B cell (primary cell): ENCODE results near the gene PRIMPOL. TPM values are rescaled to one million over a fixed set of nuclear protein-coding genes. Genes with fewer than 3 reads are reported as not detected.

ENCODE experiments used
- ATAC-seq: fragments of 200-7000 bp; cut with Tn5 transposase; one replicate; pipeline ENCODE4 v1.10.0; 2021; ENCODE audit warnings: low read depth, mild to moderate bottlenecking, moderate number of reproducible peaks, moderate library complexity
- CTCF ChIA-PET: fragments of 350-600 bp; sonication (Branson Sonifier 250); formaldehyde crosslinking; loops from one replicate; lab custom pipeline; 2021; ENCODE audit warnings: antibody characterized with exemption, inconsistent platforms; lab: Charles Lee
- POLR2A ChIA-PET: fragments of 350-600 bp; sonication (Branson Sonifier 250); formaldehyde crosslinking; loops from one replicate; lab custom pipeline; 2021; ENCODE audit warnings: antibody characterized with exemption; lab: Charles Lee
- DNase-seq: peaks from one replicate; pipeline ENCODE4 v3.0.0; 2013
- H2AFZ ChIP-seq: 2 replicates; pipeline ENCODE4 v1.6.1; 2012; ENCODE audit warnings: mild to moderate bottlenecking, low read depth, low read length; ENCODE audit not compliant: insufficient read depth, poor library complexity, severe bottlenecking
- H3K27ac ChIP-seq, 2 donors: 1 replicate in 1 of 2; 2 replicates in 1 of 2; pipeline ENCODE4 v1.5.1; 2012 to 2013; ENCODE audit warnings: low read length in 2 of 2, mild to moderate bottlenecking in 2 of 2, moderate library complexity in 1 of 2
- H3K27me3 ChIP-seq, 4 experiments: fragments of 200-600 bp in 1 of 4; sonication (generic) in 1 of 4; replicated peaks in 1 of 4; 1 replicate in 2 of 4; 2 replicates in 2 of 4; pipeline versions ENCODE4 v1.6.1 to v1.7.0; 2013 to 2016; ENCODE audit warnings: low read length in 3 of 4, mild to moderate bottlenecking in 2 of 4, mixed read lengths in 1 of 4, moderate library complexity in 1 of 4; ENCODE audit not compliant: insufficient read depth in 4 of 4, control insufficient read depth in 3 of 4; ENCODE audit errors: control extremely low read depth in 1 of 4
- H3K36me3 ChIP-seq, 2 experiments: replicated peaks in 1 of 2; 1 replicate in 1 of 2; 2 replicates in 1 of 2; pipeline versions ENCODE4 v1.6.1 to v1.7.1; 2013; ENCODE audit warnings: low read length in 1 of 2; ENCODE audit not compliant: insufficient read depth in 2 of 2, control insufficient read depth in 1 of 2; ENCODE audit errors: control extremely low read depth in 1 of 2, extremely low read depth in 1 of 2
- H3K4me1 ChIP-seq, 2 donors: fragments of 200-600 bp in 1 of 2; sonication (generic) in 1 of 2; 1 replicate in 1 of 2; 2 replicates in 1 of 2; pipeline versions ENCODE4 v1.5.1 to v1.6.1; 2013 to 2017; ENCODE audit warnings: low read length in 2 of 2; ENCODE audit not compliant: control insufficient read depth in 2 of 2, insufficient read depth in 2 of 2
- H3K4me2 ChIP-seq: replicated peaks from 2 replicates; pipeline ENCODE3; 2012; ENCODE audit warnings: mild to moderate bottlenecking, low read depth, low read length; ENCODE audit not compliant: poor library complexity, severe bottlenecking
- H3K4me3 ChIP-seq, 5 experiments: fragments of 200-600 bp in 1 of 5; sonication (generic) in 1 of 5; 1 replicate in 3 of 5; 2 replicates in 2 of 5; pipeline versions ENCODE4 v1.5.1 to v1.7.0; 2011 to 2016; ENCODE audit warnings: low read length in 4 of 5, mild to moderate bottlenecking in 4 of 5, low read depth in 2 of 5, control low read depth in 1 of 5, moderate library complexity in 1 of 5; ENCODE audit not compliant: insufficient read depth in 1 of 5; ENCODE audit errors: control extremely low read depth in 1 of 5, extremely low read depth in 1 of 5
- H3K79me2 ChIP-seq: fragments of 200-600 bp; sonication (generic); one replicate; pipeline ENCODE4 v1.6.0; 2016; ENCODE audit warnings: low read length; ENCODE audit not compliant: control insufficient read depth, insufficient read depth
- H3K9ac ChIP-seq: fragments of 200-600 bp; sonication (generic); 2 replicates; pipeline ENCODE4 v1.6.1; 2017; ENCODE audit warnings: mild to moderate bottlenecking, low read length, moderate library complexity
- H3K9me3 ChIP-seq, 3 donors: one replicate each; pipeline versions ENCODE4 v1.6.1 to v1.7.1; 2013; ENCODE audit warnings: low read length in 2 of 3; ENCODE audit not compliant: control insufficient read depth in 2 of 3, insufficient read depth in 1 of 3; ENCODE audit errors: control extremely low read depth in 1 of 3
- H4K20me1 ChIP-seq: 2 replicates; pipeline ENCODE4 v1.6.0; 2012; ENCODE audit warnings: mild to moderate bottlenecking, low read length; ENCODE audit not compliant: insufficient read depth, control insufficient read depth, poor library complexity, severe bottlenecking
- H3K27ac Mint-ChIP-seq: one replicate; pipeline ENCODE4 v1.8.0; 2021; ENCODE audit warnings: mixed read lengths
- H3K27me3 Mint-ChIP-seq: one replicate; pipeline ENCODE4 v1.8.0; 2021; ENCODE audit warnings: mixed read lengths
- H3K4me1 Mint-ChIP-seq: one replicate; pipeline ENCODE4 v1.8.0; 2021; ENCODE audit warnings: mixed read lengths
- H3K4me3 Mint-ChIP-seq: one replicate; pipeline ENCODE4 v1.8.0; 2021; ENCODE audit warnings: mixed read lengths
- H3K9me3 Mint-ChIP-seq: one replicate; pipeline ENCODE4 v1.8.0; 2022; ENCODE audit warnings: mixed read lengths; ENCODE audit not compliant: insufficient read depth
- EZH2 ChIP-seq: IDR thresholded peaks from 2 replicates; pipeline ENCODE4 v1.6.1; 2012; ENCODE audit warnings: borderline replicate concordance, low read depth, mild to moderate bottlenecking, moderate library complexity, low read length; ENCODE audit not compliant: insufficient read depth, poor library complexity, severe bottlenecking
- WGBS: methylation state at CpG from one replicate; pipeline ENCODE4 v1.1.5; 2013; ENCODE audit warnings: missing lambda C conversion rate; ENCODE audit not compliant: insufficient coverage; 5-methylcytosine and 5-hydroxymethylcytosine counted together
- intact Hi-C: fragments of 100-400 bp; cut with micrococcal nuclease; formaldehyde crosslinking; loops from one replicate; pipeline ENCODE4 v1.10.0; 2022
- polyA plus RNA-seq: library from polyadenylated mRNA; depleted of rRNA; stranded (reverse); fragments of >200 nt; gene quantifications from 2 replicates; pipeline ENCODE4 v1.2.3, GENCODE V29; 2012
- total RNA-seq, 2 donors: library from RNA; stranded (reverse); fragments of 120-200 nt in 1 of 2; gene quantifications; 1 replicate in 1 of 2; 2 replicates in 1 of 2; pipeline versions ENCODE4 v1.2.3 to v1.2.4, GENCODE V29; 2013 to 2022
- TF ChIP-seq, protein P1 (sequence below): fragments of 200-600 bp; IDR thresholded peaks from one replicate; pipeline ENCODE4 v1.8.0; 2022; ENCODE audit warnings: antibody characterized with exemption, mild to moderate bottlenecking

PRIMPOL gene
- total and polyA plus RNA-seq, 2 donors (not counting 1 experiment from before 2014, with no cell fraction given): 15.4 to 16.3 TPM

DNA sequence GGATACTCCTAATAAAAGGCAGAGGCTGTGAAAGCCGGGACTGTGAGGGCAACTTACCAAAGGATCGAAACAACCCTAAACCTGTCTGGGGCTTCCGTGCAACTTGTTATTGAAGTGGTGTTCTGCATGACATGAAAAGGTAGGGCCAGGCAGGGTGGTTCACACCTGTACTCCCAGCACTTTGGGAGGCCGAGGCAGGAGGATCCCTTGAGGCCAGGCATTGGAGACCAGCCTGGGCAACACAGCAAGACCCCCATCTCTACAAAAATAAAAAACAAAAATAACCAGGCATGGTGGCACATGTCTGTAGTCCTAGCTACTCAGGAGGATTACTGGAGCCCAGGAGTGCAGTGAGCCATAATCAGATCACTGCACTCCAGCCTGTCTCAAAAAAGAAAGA is 12.6 kb upstream of the PRIMPOL start:
- POLR2A ChIA-PET: no interaction called here

DNA sequence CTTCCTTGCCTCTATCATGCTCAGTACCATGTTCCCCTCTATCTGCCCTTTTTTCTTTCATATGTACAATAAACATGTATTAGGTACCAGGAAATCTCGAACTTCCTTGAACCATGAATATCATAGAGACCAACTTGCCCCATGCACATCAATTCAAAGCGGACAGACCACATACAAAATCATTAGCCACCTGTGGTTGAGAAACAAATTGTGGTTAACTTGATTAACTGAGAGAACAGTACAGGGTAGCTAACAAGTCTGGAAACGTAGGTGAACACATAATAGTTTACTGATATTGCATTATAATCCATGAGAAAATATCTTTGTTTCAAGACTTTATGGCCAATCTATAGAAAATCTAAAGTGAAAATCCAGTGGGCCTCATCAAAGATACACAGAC is 8.5 kb upstream of the PRIMPOL start:
- DNase-seq (no peak), ATAC-seq (no peak)
- Mint-ChIP-seq H3K4me1 (peaks cover 38% of the 10 kb centered on the region), H3K27me3 (no peaks in the 10 kb centered on the region), H3K27ac (no peak overlapping the region), H3K9me3 (no peaks in the 10 kb centered on the region), H3K4me3 (no peak overlapping the region)
- Histone ChIP-seq H3K4me3 (no peak overlapping the region), H3K27ac (no peak overlapping the region), H3K4me1 (peaks cover 0 to 3% of the 10 kb centered on the region in 2 donors), H3K79me2 (peaks cover 80% of the 10 kb centered on the region), H3K4me2 (no peak overlapping the region), H4K20me1 (peaks cover 61% of the 10 kb centered on the region), H3K36me3 (peaks cover 13 to 44% of the 10 kb centered on the region in 2 experiments), H2AFZ (no peak overlapping the region), H3K27me3 (no peaks in the 10 kb centered on the region), H3K9me3 (no peaks in the 10 kb centered on the region), H3K9ac (no peak overlapping the region)
- intact Hi-C loops: no loop called here
- ChIA-PET POLR2A (no interaction called here), CTCF (no interaction called here)
- no peak for TF ChIP-seq EZH2
- TF ChIP-seq, protein P1, sequence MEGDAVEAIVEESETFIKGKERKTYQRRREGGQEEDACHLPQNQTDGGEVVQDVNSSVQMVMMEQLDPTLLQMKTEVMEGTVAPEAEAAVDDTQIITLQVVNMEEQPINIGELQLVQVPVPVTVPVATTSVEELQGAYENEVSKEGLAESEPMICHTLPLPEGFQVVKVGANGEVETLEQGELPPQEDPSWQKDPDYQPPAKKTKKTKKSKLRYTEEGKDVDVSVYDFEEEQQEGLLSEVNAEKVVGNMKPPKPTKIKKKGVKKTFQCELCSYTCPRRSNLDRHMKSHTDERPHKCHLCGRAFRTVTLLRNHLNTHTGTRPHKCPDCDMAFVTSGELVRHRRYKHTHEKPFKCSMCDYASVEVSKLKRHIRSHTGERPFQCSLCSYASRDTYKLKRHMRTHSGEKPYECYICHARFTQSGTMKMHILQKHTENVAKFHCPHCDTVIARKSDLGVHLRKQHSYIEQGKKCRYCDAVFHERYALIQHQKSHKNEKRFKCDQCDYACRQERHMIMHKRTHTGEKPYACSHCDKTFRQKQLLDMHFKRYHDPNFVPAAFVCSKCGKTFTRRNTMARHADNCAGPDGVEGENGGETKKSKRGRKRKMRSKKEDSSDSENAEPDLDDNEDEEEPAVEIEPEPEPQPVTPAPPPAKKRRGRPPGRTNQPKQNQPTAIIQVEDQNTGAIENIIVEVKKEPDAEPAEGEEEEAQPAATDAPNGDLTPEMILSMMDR: no peak
- WGBS: no CpG with 5 or more reads among the region's 3 CpGs

More for the DNA sequence above, 12.6 kb upstream of the PRIMPOL start:
- Histone ChIP-seq H3K4me2 (no peak overlapping the region), H3K4me1 (peaks cover 0 to 3% of the 10 kb centered on the region in 2 donors), H3K27ac (no peak overlapping the region), H3K9ac (no peak overlapping the region), H3K27me3 (no peaks in the 10 kb centered on the region), H2AFZ (no peak overlapping the region), H3K4me3 (no peak overlapping the region), H3K36me3 (peaks cover 25 to 58% of the 10 kb centered on the region in 2 experiments), H4K20me1 (peaks cover 48% of the 10 kb centered on the region), H3K79me2 (peaks cover 39% of the 10 kb centered on the region), H3K9me3 (no peaks in the 10 kb centered on the region)
- intact Hi-C loops: no loop called here
- peaks cover 20% of the 10 kb centered on the region for H3K4me1 Mint-ChIP-seq
- CTCF ChIA-PET: no interaction called here
- no peak overlapping the region for H3K27ac Mint-ChIP-seq
- H3K27me3 Mint-ChIP-seq: no peaks in the 10 kb centered on the region
- no peak for DNase-seq
- no peaks in the 10 kb centered on the region for H3K9me3 Mint-ChIP-seq
- no peak overlapping the region for H3K4me3 Mint-ChIP-seq
- WGBS: 100% methylated on average over 2 of the region's 4 CpGs
- TF ChIP-seq EZH2: no peak
- no peak for ATAC-seq
